MM.1S (cell line): ENCODE data around the gene CREBBP.

Experiments used
- DNase-seq: peaks from one replicate; pipeline ENCODE4 v3.0.0-alpha.2; 2015
- H2AFZ ChIP-seq: fragments of 300-600 bp; sonication (generic); 2 replicates; pipeline ENCODE4 v1.6.0; 2016; ENCODE audit warnings: antibody characterized with exemption, low read length
- H3F3A ChIP-seq: fragments of 300-600 bp; sonication (generic); 2 replicates; pipeline ENCODE4 v1.6.1; 2016; ENCODE audit warnings: mild to moderate bottlenecking, antibody characterized with exemption, low read length, moderate library complexity, mixed read lengths; ENCODE audit not compliant: insufficient read depth
- H3K27ac ChIP-seq: fragments of 300-600 bp; sonication (generic); 2 replicates; pipeline ENCODE4 v1.5.1; 2016; ENCODE audit warnings: mild to moderate bottlenecking, low read length
- H3K27me3 ChIP-seq: fragments of 300-600 bp; sonication (generic); replicated peaks from 2 replicates; pipeline ENCODE4 v1.6.0; 2016; ENCODE audit warnings: low read length; ENCODE audit not compliant: insufficient read depth
- H3K36me3 ChIP-seq: fragments of 300-600 bp; sonication (generic); replicated peaks from 2 replicates; pipeline ENCODE4 v1.6.1; 2016; ENCODE audit warnings: mild to moderate bottlenecking, low read length, mixed read lengths; ENCODE audit not compliant: insufficient read depth
- H3K4me1 ChIP-seq: fragments of 300-600 bp; sonication (generic); 2 replicates; pipeline ENCODE4 v1.6.1; 2016; ENCODE audit warnings: low read length, mixed read lengths
- H3K4me2 ChIP-seq: fragments of 300-600 bp; sonication (generic); 2 replicates; pipeline ENCODE4 v1.6.0; 2016; ENCODE audit warnings: low read depth, low read length
- H3K4me3 ChIP-seq: fragments of 300-600 bp; sonication (generic); 2 replicates; pipeline ENCODE4 v1.5.1; 2016; ENCODE audit warnings: low read length, mixed read lengths
- H3K79me2 ChIP-seq: fragments of 300-600 bp; sonication (generic); 2 replicates; pipeline ENCODE4 v1.6.1; 2016; ENCODE audit warnings: mixed run types, low read length, mixed read lengths
- H3K9ac ChIP-seq: fragments of 300-600 bp; sonication (generic); 2 replicates; pipeline ENCODE4 v1.6.1; 2016; ENCODE audit warnings: low read length, mixed read lengths
- H3K9me2 ChIP-seq: fragments of 300-600 bp; sonication (generic); replicated peaks from 2 replicates; pipeline ENCODE4 v1.6.1; 2016; ENCODE audit warnings: mild to moderate bottlenecking, low read length, mixed read lengths; ENCODE audit not compliant: insufficient read depth
- H3K9me3 ChIP-seq: fragments of 300-600 bp; sonication (generic); replicated peaks from 2 replicates; pipeline ENCODE4 v1.6.1; 2016; ENCODE audit warnings: mild to moderate bottlenecking, low read length, mixed read lengths; ENCODE audit not compliant: insufficient read depth
- H4K20me1 ChIP-seq: fragments of 300-600 bp; sonication (generic); 2 replicates; pipeline ENCODE4 v1.6.1; 2016; ENCODE audit warnings: mild to moderate bottlenecking, low read length, moderate library complexity, mixed read lengths; ENCODE audit not compliant: insufficient read depth
- CTCF ChIP-seq: fragments of 300-600 bp; sonication (generic); IDR thresholded peaks from 2 replicates; pipeline ENCODE4 v1.5.1; 2016; ENCODE audit warnings: antibody characterized with exemption, low read length, mixed read lengths
- EZH2 ChIP-seq: fragments of 300-600 bp; sonication (generic); optimal IDR thresholded peaks from 2 replicates; pipeline ENCODE3; 2017; ENCODE audit warnings: low read depth, mild to moderate bottlenecking, antibody characterized with exemption, low read length, mixed read lengths
- EZH2phosphoT487 ChIP-seq: fragments of 300-600 bp; sonication (generic); IDR thresholded peaks from 2 replicates; pipeline ENCODE4 v1.6.1; 2018; ENCODE audit warnings: antibody characterized with exemption, low read length

Gene CREBBP

GRCh38 chr16:3726021-3726687 is 154.4 kb downstream of the CREBBP start:
- Histone ChIP-seq H3K4me1 (no peaks in the 10 kb centered on the region), H3K9me2 (no peaks in the 10 kb centered on the region), H4K20me1 (no peaks in the 10 kb centered on the region), H3F3A (no peaks in the 10 kb centered on the region), H3K27me3 (no peaks in the 10 kb centered on the region), H3K9me3 (no peaks in the 10 kb centered on the region), H3K36me3 (0 out of 2 replicates have a peak, but pooled peaks cover 3% of the 10 kb centered on the region), H3K27ac (no peak overlapping the region), H3K9ac (no peak overlapping the region), H2AFZ (no peak overlapping the region), H3K79me2 (no peaks in the 10 kb centered on the region), H3K4me3 (no peak overlapping the region), H3K4me2 (no peak overlapping the region)
- no peak for DNase-seq
- TF ChIP-seq EZH2 (no peak), CTCF (no peak), EZH2phosphoT487 (no peak)

- Histone ChIP-seq H3K4me2 (no peak overlapping the region), H2AFZ (no peak overlapping the region), H3K9me3 (no peaks in the 10 kb centered on the region), H4K20me1 (no peaks in the 10 kb centered on the region), H3K9ac (no peak overlapping the region), H3K79me2 (no peaks in the 10 kb centered on the region), H3K4me1 (no peaks in the 10 kb centered on the region), H3K36me3 (0 out of 2 replicates have a peak, but pooled peaks cover 3% of the 10 kb centered on the region), H3K27ac (no peak overlapping the region), H3K27me3 (no peaks in the 10 kb centered on the region), H3F3A (no peaks in the 10 kb centered on the region), H3K4me3 (no peak overlapping the region), H3K9me2 (no peaks in the 10 kb centered on the region)
- no peak for TF ChIP-seq EZH2
- TF ChIP-seq CTCF: no peak
- no peak for TF ChIP-seq EZH2phosphoT487
- DNase-seq: no peak
These were observed 155.2 kb downstream of the CREBBP start for GRCh38 chr16:3725276-3725675.

GRCh38 chr16:3722508-3722907 is 158.0 kb downstream of the CREBBP start:
- H2AFZ ChIP-seq: no peak overlapping the region
- H3F3A ChIP-seq: no peaks in the 10 kb centered on the region
- no peaks in the 10 kb centered on the region for H3K4me1 ChIP-seq
- no peak for TF ChIP-seq EZH2
- TF ChIP-seq CTCF: no peak
- no peak for TF ChIP-seq EZH2phosphoT487
- H3K36me3 ChIP-seq: 0 out of 2 replicates have a peak, but pooled peaks cover under 1% of the 10 kb centered on the region
- H3K79me2 ChIP-seq: no peaks in the 10 kb centered on the region
- no peak overlapping the region for H3K4me2 ChIP-seq
- H4K20me1 ChIP-seq: no peaks in the 10 kb centered on the region
- no peak overlapping the region for H3K27ac ChIP-seq
- no peaks in the 10 kb centered on the region for H3K9me3 ChIP-seq
- no peaks in the 10 kb centered on the region for H3K27me3 ChIP-seq
- no peak overlapping the region for H3K4me3 ChIP-seq
- H3K9me2 ChIP-seq: no peaks in the 10 kb centered on the region
- DNase-seq: no peak
- no peak overlapping the region for H3K9ac ChIP-seq
